Keratinocyte (primary cell): Measurements from ENCODE around the gene GARIN5B. TPM values are rescaled to one million over a fixed set of nuclear protein-coding genes. Genes with fewer than 3 reads are reported as not detected.

Experiments
- DNase-seq: peaks from one replicate; pipeline ENCODE4 v3.0.0-alpha.2; 2011; ENCODE audit warnings: low read depth, missing footprints, low spot score
- FAIRE-seq: peaks from 2 replicates; lab custom pipeline; 2011; peaks lifted over from hg19 to GRCh38; lab: Jason Lieb, UNC
- H2AFZ ChIP-seq: 2 replicates; pipeline ENCODE4 v1.6.0; 2012; ENCODE audit warnings: low read length, control low read depth, inconsistent platforms; ENCODE audit not compliant: control insufficient read depth
- H3K27ac ChIP-seq: 2 replicates; pipeline ENCODE4 v1.5.1; 2011; ENCODE audit warnings: low read length; ENCODE audit not compliant: control insufficient read depth, insufficient read depth
- H3K27me3 ChIP-seq: 3 replicates; pipeline ENCODE4 v1.6.0; 2011; ENCODE audit warnings: low read length; ENCODE audit not compliant: control insufficient read depth, insufficient read depth; ENCODE audit errors: extremely low read depth
- H3K36me3 ChIP-seq, 2 experiments: 2 replicates in 1 of 2; 3 replicates in 1 of 2; pipeline ENCODE4 v1.5.1; 2011; ENCODE audit warnings: low read length in 2 of 2, mild to moderate bottlenecking in 1 of 2; ENCODE audit not compliant: control insufficient read depth in 2 of 2, insufficient read depth in 2 of 2; ENCODE audit errors: extremely low read depth in 1 of 2
- H3K4me1 ChIP-seq: 3 replicates; pipeline ENCODE4 v1.5.1; 2011; ENCODE audit warnings: low read length; ENCODE audit not compliant: control insufficient read depth, insufficient read depth; ENCODE audit errors: extremely low read depth
- H3K4me2 ChIP-seq: 3 replicates; pipeline ENCODE4 v1.6.0; 2011; ENCODE audit warnings: low read depth, low read length; ENCODE audit not compliant: control insufficient read depth, insufficient read depth; ENCODE audit errors: extremely low read depth
- H3K4me3 ChIP-seq, 3 experiments: fragments of 200-600 bp in 1 of 3; sonication (generic) in 1 of 3; 2 replicates in 2 of 3; 3 replicates in 1 of 3; pipeline ENCODE4 v1.5.1; 2011 to 2016; ENCODE audit warnings: low read length in 3 of 3, mild to moderate bottlenecking in 3 of 3, control low read depth in 2 of 3, inconsistent platforms in 1 of 3, low read depth in 1 of 3, mixed read lengths in 1 of 3, mixed run types in 1 of 3, moderate library complexity in 1 of 3; ENCODE audit not compliant: control insufficient read depth in 2 of 3, insufficient read depth in 2 of 3; ENCODE audit errors: extremely low read depth in 1 of 3
- H3K79me2 ChIP-seq: 2 replicates; pipeline ENCODE4 v1.6.0; 2012; ENCODE audit warnings: low read length; ENCODE audit not compliant: control insufficient read depth, insufficient read depth
- H3K9ac ChIP-seq: 3 replicates; pipeline ENCODE4 v1.6.0; 2011; ENCODE audit warnings: low read length; ENCODE audit not compliant: control insufficient read depth, insufficient read depth; ENCODE audit errors: extremely low read depth
- H3K9me1 ChIP-seq: 3 replicates; pipeline ENCODE4 v1.6.0; 2011; ENCODE audit warnings: low read length; ENCODE audit not compliant: control insufficient read depth, insufficient read depth; ENCODE audit errors: extremely low read depth
- H3K9me3 ChIP-seq: 2 replicates; pipeline ENCODE4 v1.5.1; 2012; ENCODE audit warnings: low read depth, low read length; ENCODE audit not compliant: control insufficient read depth
- H4K20me1 ChIP-seq: 3 replicates; pipeline ENCODE4 v1.6.0; 2011; ENCODE audit warnings: low read length; ENCODE audit not compliant: control insufficient read depth, insufficient read depth; ENCODE audit errors: extremely low read depth
- CTCF ChIP-seq, 3 experiments: IDR thresholded peaks in 1 of 3; conservative IDR thresholded peaks in 1 of 3; optimal IDR thresholded peaks in 1 of 3; 2 replicates in 2 of 3; 3 replicates in 1 of 3; pipeline versions ENCODE3 to v1.5.1; 2011; ENCODE audit warnings: low read length in 3 of 3, mild to moderate bottlenecking in 3 of 3, moderate library complexity in 2 of 3, control low read depth in 1 of 3, inconsistent platforms in 1 of 3; ENCODE audit not compliant: insufficient read depth in 2 of 3; ENCODE audit errors: extremely low read depth in 1 of 3
- EZH2 ChIP-seq: IDR thresholded peaks from one replicate; pipeline ENCODE4 v1.6.1; 2012; ENCODE audit warnings: inconsistent platforms, mild to moderate bottlenecking, low read length, moderate library complexity
- dilution Hi-C: fragments of 300-500 bp; cut with MboI; formaldehyde crosslinking; loops from one replicate; pipeline ENCODE4 v1.7.0; 2020; ENCODE audit warnings: low sequenced_read_pairs; ENCODE audit not compliant: extremely low pct_ligation_motif_present
- polyA plus RNA-seq, 5 experiments: library from polyadenylated mRNA; depleted of rRNA in 3 of 5; stranded (reverse) in 3 of 5; stranded (forward) in 1 of 5; unstranded in 1 of 5; fragments of >200 nt; gene quantifications; 1 replicate in 1 of 5; 2 replicates in 3 of 5; 3 replicates in 1 of 5; pipeline versions ENCODE4 v1.2.1 to v1.2.3, GENCODE V29; 2011 to 2012; ENCODE audit warnings: missing spikeins in 2 of 5, low read depth in 1 of 5, low replicate concordance in 1 of 5

GARIN5B gene
- polyA plus RNA-seq, 1 donor (not counting 4 experiments of a cell fraction or from before 2014, with no cell fraction given) = not detected

GRCh38 chr19:55308281-55308680, 54.8 kb downstream of the GARIN5B start:
- Histone ChIP-seq H3K4me3 (no peak overlapping the region), H3K27me3 (no peaks in the 10 kb centered on the region), H4K20me1 (no peaks in the 10 kb centered on the region), H3K4me2 (no peak overlapping the region), H2AFZ (no peak overlapping the region), H3K36me3 (no peaks in the 10 kb centered on the region), H3K9ac (no peak overlapping the region), H3K4me1 (no peaks in the 10 kb centered on the region), H3K27ac (no peak overlapping the region), H3K9me1 (no peaks in the 10 kb centered on the region), H3K9me3 (no peaks in the 10 kb centered on the region), H3K79me2 (no peaks in the 10 kb centered on the region)
- dilution Hi-C loops = no loop called here
- FAIRE-seq = no peak
- no peak for TF ChIP-seq EZH2
- TF ChIP-seq CTCF (optimal IDR thresholded peaks at IDR 0.05 in 1 of 3, IDR thresholded peaks at IDR 0.05 in 1 of 3, conservative IDR thresholded peaks at IDR 0.05 in 1 of 3; ENCODE audit: extremely low read depth in 1 of 3, insufficient read depth in 2 of 3, low read length in 3 of 3) = no peak
- no peak for DNase-seq

- dilution Hi-C loops = no loop called here
- DNase-seq (no peak), FAIRE-seq (no peak)
- no peak overlapping the region for H2AFZ ChIP-seq
- H3K4me1 ChIP-seq = no peaks in the 10 kb centered on the region
- no peaks in the 10 kb centered on the region for H3K79me2 ChIP-seq
- no peak overlapping the region for H3K4me3 ChIP-seq
- H3K27me3 ChIP-seq = no peaks in the 10 kb centered on the region
- TF ChIP-seq CTCF (optimal IDR thresholded peaks at IDR 0.05 in 1 of 3, IDR thresholded peaks at IDR 0.05 in 1 of 3, conservative IDR thresholded peaks at IDR 0.05 in 1 of 3; ENCODE audit: extremely low read depth in 1 of 3, insufficient read depth in 2 of 3, low read length in 3 of 3) = no peak
- TF ChIP-seq EZH2 = no peak
- H4K20me1 ChIP-seq = no peaks in the 10 kb centered on the region
- no peak overlapping the region for H3K4me2 ChIP-seq
- no peak overlapping the region for H3K9ac ChIP-seq
- H3K27ac ChIP-seq = no peak overlapping the region
- no peaks in the 10 kb centered on the region for H3K9me3 ChIP-seq
- H3K9me1 ChIP-seq = no peaks in the 10 kb centered on the region
- no peaks in the 10 kb centered on the region for H3K36me3 ChIP-seq
Measured at GRCh38 chr19:55306712-55307111, 56.3 kb downstream of the GARIN5B start.
